Measurements from ENCODE around the gene CTNS. TPM values are rescaled to one million over a fixed set of nuclear protein-coding genes. Genes with fewer than 3 reads are reported as not detected.

The CTNS gene
- total RNA-seq, 1 experiment from 2014 or later: 15.6 TPM

- CTCF ChIA-PET: interaction anchor here (1.0 to 1.7 kb wide), 3 partner anchors 12 to 587 kb away, joined by 3 to 6 read pairs (median 4); no protein-coding TSS in a partner anchor
These were observed 946 bp upstream of the CTNS start for GRCh38 chr17:3635474-3636153.

GRCh38 chr17:3636908-3637373 lies 381 bp downstream of the CTNS start:
- CTCF ChIA-PET: interaction anchor here (0.7 to 1.7 kb wide), 2 partner anchors 30 to 35 kb away, joined by 4 to 6 read pairs; no protein-coding TSS in a partner anchor
- Mint-ChIP-seq H3K4me1 (ENCODE audit: low read depth, unreplicated experiment) (no peaks in the 10 kb centered on the region), H3K4me3 (ENCODE audit: unreplicated experiment) (peak overlapping the region; percentile 81), H3K36me3 (ENCODE audit: insufficient read depth, unreplicated experiment) (peaks cover 6% of the 10 kb centered on the region), H3K27me3 (ENCODE audit: insufficient read depth, unreplicated experiment) (no peaks in the 10 kb centered on the region), H3K27ac (ENCODE audit: unreplicated experiment) (peak overlapping the region; percentile 99), H3K9me3 (ENCODE audit: unreplicated experiment) (no peaks in the 10 kb centered on the region)
- Histone ChIP-seq H3K4me1 (no peaks in the 10 kb centered on the region), H3K9me3 (no peaks in the 10 kb centered on the region), H3K4me3 (ENCODE audit: low read depth, low read length) (peak overlapping the region; percentile 76), H3K27me3 (replicated peaks; ENCODE audit: control insufficient read depth, insufficient read depth, low read length) (no peaks in the 10 kb centered on the region), H3K36me3 (ENCODE audit: control insufficient read depth, insufficient read depth, low read length) (no peaks in the 10 kb centered on the region)
- no peak for DNase-seq
- BruUV-seq (replicated peaks): TSS peak; percentile 45
- intact Hi-C loops (cut with micrococcal nuclease; ENCODE audit: unreplicated experiment): loop anchor here (1.0 kb wide), 1 partner anchor 25 kb away; no protein-coding TSS in a partner anchor
- no peak for TF ChIP-seq CTCF (IDR thresholded peaks at IDR 0.05; ENCODE audit: insufficient read depth in 1 of 2, low read depth in 1 of 2, low read length in 1 of 2, severe bottlenecking in 1 of 2, unreplicated experiment in 1 of 2)
- POLR2A ChIA-PET: interaction anchor here (1.0 to 1.4 kb wide), 2 partner anchors 30 to 107 kb away, joined by 9 read pairs; no protein-coding TSS in a partner anchor

More at GRCh38 chr17:3635474-3636153, 946 bp upstream of the CTNS start:
- H3K9me3 Mint-ChIP-seq (ENCODE audit: unreplicated experiment): no peaks in the 10 kb centered on the region
- intact Hi-C loops (cut with micrococcal nuclease; ENCODE audit: unreplicated experiment): loop anchor here (1.0 kb wide), 1 partner anchor 23 kb away; no protein-coding TSS in a partner anchor
- Histone ChIP-seq H3K4me3 (ENCODE audit: low read depth, low read length) (peak overlapping the region; percentile 76), H3K36me3 (ENCODE audit: control insufficient read depth, insufficient read depth, low read length) (no peaks in the 10 kb centered on the region), H3K9me3 (no peaks in the 10 kb centered on the region), H3K4me1 (no peaks in the 10 kb centered on the region), H3K27me3 (replicated peaks; ENCODE audit: control insufficient read depth, insufficient read depth, low read length) (no peaks in the 10 kb centered on the region)
- no peaks in the 10 kb centered on the region for H3K4me1 Mint-ChIP-seq (ENCODE audit: low read depth, unreplicated experiment)
- peak; percentile 56 to 68 for DNase-seq
- H3K36me3 Mint-ChIP-seq (ENCODE audit: insufficient read depth, unreplicated experiment): peaks cover 6% of the 10 kb centered on the region
- TSS peak; percentile 51 for BruUV-seq (replicated peaks)
- TF ChIP-seq CTCF (IDR thresholded peaks at IDR 0.05; ENCODE audit: insufficient read depth in 1 of 2, low read depth in 1 of 2, low read length in 1 of 2, severe bottlenecking in 1 of 2, unreplicated experiment in 1 of 2): no peak
- POLR2A ChIA-PET: interaction anchor here (0.7 to 1.4 kb wide), 5 partner anchors 12 to 846 kb away, joined by 3 to 9 read pairs (median 6); no protein-coding TSS in a partner anchor
- H3K27ac Mint-ChIP-seq (ENCODE audit: unreplicated experiment): peak overlapping the region; percentile 99
- peak overlapping the region; percentile 81 for H3K4me3 Mint-ChIP-seq (ENCODE audit: unreplicated experiment)
- no peaks in the 10 kb centered on the region for H3K27me3 Mint-ChIP-seq (ENCODE audit: insufficient read depth, unreplicated experiment)

- no TSS peak for BruUV-seq (replicated peaks)
- H3K36me3 ChIP-seq (ENCODE audit: control insufficient read depth, insufficient read depth, low read length): no peaks in the 10 kb centered on the region
- no peaks in the 10 kb centered on the region for H3K27me3 ChIP-seq (replicated peaks; ENCODE audit: control insufficient read depth, insufficient read depth, low read length)
- peaks cover 6% of the 10 kb centered on the region for H3K36me3 Mint-ChIP-seq (ENCODE audit: insufficient read depth, unreplicated experiment)
- no peak for TF ChIP-seq CTCF (IDR thresholded peaks at IDR 0.05; ENCODE audit: insufficient read depth in 1 of 2, low read depth in 1 of 2, low read length in 1 of 2, severe bottlenecking in 1 of 2, unreplicated experiment in 1 of 2)
- H3K4me3 Mint-ChIP-seq (ENCODE audit: unreplicated experiment): no peak overlapping the region
- no peaks in the 10 kb centered on the region for H3K9me3 ChIP-seq
- no peaks in the 10 kb centered on the region for H3K9me3 Mint-ChIP-seq (ENCODE audit: unreplicated experiment)
- no peak overlapping the region for H3K27ac Mint-ChIP-seq (ENCODE audit: unreplicated experiment)
- no peaks in the 10 kb centered on the region for H3K4me1 Mint-ChIP-seq (ENCODE audit: low read depth, unreplicated experiment)
- H3K4me3 ChIP-seq (ENCODE audit: low read depth, low read length): no peak overlapping the region
- intact Hi-C loops (cut with micrococcal nuclease; ENCODE audit: unreplicated experiment): no loop called here
- DNase-seq: no peak
- no peaks in the 10 kb centered on the region for H3K4me1 ChIP-seq
- H3K27me3 Mint-ChIP-seq (ENCODE audit: insufficient read depth, unreplicated experiment): no peaks in the 10 kb centered on the region
- ChIA-PET CTCF (no interaction called here), POLR2A (no interaction called here)
These were observed 3.5 kb downstream of the CTNS start for GRCh38 chr17:3639981-3640596.
